Measurements from ENCODE around the gene TMCC1.
"Not testable (repeated sequence)": the region's sequence is repeated elsewhere in the genome, so short reads cannot be mapped to it uniquely, and the experiment has no call there.

Gene TMCC1

DNA sequence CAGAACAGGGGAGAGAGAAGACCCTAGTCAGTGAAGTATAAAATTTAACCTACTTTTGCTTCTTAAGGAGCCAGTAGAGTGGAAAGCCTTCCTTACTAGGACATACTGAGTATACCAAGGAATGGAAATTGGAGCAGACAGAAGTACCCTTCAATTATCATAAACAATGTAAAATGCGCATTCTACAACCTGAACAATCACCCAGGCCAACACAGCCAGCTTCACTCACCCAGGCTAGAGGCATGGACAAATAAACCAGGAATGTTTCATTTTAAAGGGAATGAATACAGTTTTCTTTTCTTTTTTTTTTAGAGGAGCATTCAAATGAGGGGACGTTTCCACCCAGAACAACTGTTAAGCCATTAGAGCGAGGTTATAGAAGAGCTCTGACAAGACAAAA lies 245.1 kb downstream of the TMCC1 start:
- H2AFZ ChIP-seq (ENCODE audit: low read depth) = no peak overlapping the region
- H3K36me3 ChIP-seq (ENCODE audit: insufficient read depth) = no peaks in the 10 kb centered on the region
- H3K4me3 ChIP-seq (IDR thresholded peaks at IDR 0.05; ENCODE audit: insufficient read depth, low read depth, low read length) = no peak overlapping the region
- H3K27ac ChIP-seq = no peak overlapping the region
- no peak for TF ChIP-seq CTCF (conservative IDR thresholded peaks at IDR 0.05; ENCODE audit: low read depth, low read length)
- H4K20me1 ChIP-seq (ENCODE audit: insufficient read depth) = no peaks in the 10 kb centered on the region
- no peaks in the 10 kb centered on the region for H3K27me3 ChIP-seq (ENCODE audit: insufficient read depth, low read depth)
- no peaks in the 10 kb centered on the region for H3K79me2 ChIP-seq (ENCODE audit: insufficient read depth, low read depth)
- no peak overlapping the region for H3K4me2 ChIP-seq
- H3K9ac ChIP-seq = no peak overlapping the region
- H3K4me1 ChIP-seq (ENCODE audit: low read depth, poor library complexity, severe bottlenecking) = no peaks in the 10 kb centered on the region

DNA sequence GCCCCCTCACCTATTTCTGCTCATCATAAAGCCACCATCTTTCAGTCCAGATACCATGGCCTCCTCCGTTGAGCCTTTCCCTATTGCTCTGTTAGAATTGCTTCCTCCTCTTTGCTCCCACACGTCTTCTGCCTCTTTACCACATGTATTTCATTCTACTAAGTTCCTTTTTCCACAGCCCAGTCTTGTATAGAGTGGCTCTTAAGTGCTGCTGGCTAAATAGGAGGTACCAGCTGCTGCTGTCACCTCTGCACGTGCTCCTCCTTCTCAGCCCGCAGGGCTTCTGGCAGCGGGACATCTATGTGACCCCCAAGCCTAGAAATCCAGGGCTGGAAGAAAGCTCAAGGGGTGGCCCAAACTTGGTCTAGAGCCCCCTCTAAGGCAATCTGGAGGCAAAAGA lies 248.2 kb downstream of the TMCC1 start:
- Histone ChIP-seq H2AFZ (ENCODE audit: low read depth) (no peak overlapping the region), H3K27me3 (ENCODE audit: insufficient read depth, low read depth) (no peaks in the 10 kb centered on the region), H3K27ac (no peak overlapping the region), H3K4me1 (ENCODE audit: low read depth, poor library complexity, severe bottlenecking) (no peaks in the 10 kb centered on the region), H3K79me2 (ENCODE audit: insufficient read depth, low read depth) (no peaks in the 10 kb centered on the region), H4K20me1 (ENCODE audit: insufficient read depth) (no peaks in the 10 kb centered on the region), H3K36me3 (ENCODE audit: insufficient read depth) (no peaks in the 10 kb centered on the region), H3K9ac (no peak overlapping the region), H3K4me3 (IDR thresholded peaks at IDR 0.05; ENCODE audit: insufficient read depth, low read depth, low read length) (no peak overlapping the region), H3K4me2 (no peak overlapping the region)
- no peak for TF ChIP-seq CTCF (conservative IDR thresholded peaks at IDR 0.05; ENCODE audit: low read depth, low read length)

DNA sequence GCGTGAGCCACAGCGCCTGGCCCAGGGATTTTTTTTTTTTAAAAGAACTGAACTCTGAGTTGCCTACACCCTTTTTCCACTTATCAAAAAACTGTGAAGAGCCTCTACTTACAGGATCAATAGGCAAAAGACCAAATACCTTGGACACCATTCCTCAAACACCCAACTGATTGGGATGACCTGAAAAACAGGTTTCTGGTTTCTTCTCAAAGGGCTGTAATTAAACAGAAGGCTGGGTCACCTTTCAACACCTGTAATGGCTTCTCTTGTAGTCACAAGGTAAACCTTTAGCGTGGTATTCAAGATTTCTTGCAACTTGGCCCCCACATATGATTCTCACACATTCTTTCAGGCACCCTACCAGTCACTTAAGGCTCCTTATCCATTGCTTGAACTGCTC lies 248.7 kb downstream of the TMCC1 start:
- Histone ChIP-seq H3K27ac (no peak overlapping the region), H3K4me3 (IDR thresholded peaks at IDR 0.05; ENCODE audit: insufficient read depth, low read depth, low read length) (no peak overlapping the region)
- no peak for TF ChIP-seq CTCF (conservative IDR thresholded peaks at IDR 0.05; ENCODE audit: low read depth, low read length)

GRCh38 chr3:129641567-129642260 lies 251.8 kb downstream of the TMCC1 start:
- not testable (repeated sequence) for H4K20me1 ChIP-seq (ENCODE audit: insufficient read depth); H3K4me2 ChIP-seq; H3K4me1 ChIP-seq (ENCODE audit: low read depth, poor library complexity, severe bottlenecking); H2AFZ ChIP-seq (ENCODE audit: low read depth); H3K4me3 ChIP-seq (IDR thresholded peaks at IDR 0.05; ENCODE audit: insufficient read depth, low read depth, low read length); H3K36me3 ChIP-seq (ENCODE audit: insufficient read depth); H3K9ac ChIP-seq; H3K79me2 ChIP-seq (ENCODE audit: insufficient read depth, low read depth); H3K27ac ChIP-seq; H3K27me3 ChIP-seq (ENCODE audit: insufficient read depth, low read depth)

More for the DNA sequence above, 248.7 kb downstream of the TMCC1 start:
- H3K4me1 ChIP-seq (ENCODE audit: low read depth, poor library complexity, severe bottlenecking) = no peaks in the 10 kb centered on the region
- no peak overlapping the region for H3K9ac ChIP-seq
- H4K20me1 ChIP-seq (ENCODE audit: insufficient read depth) = no peaks in the 10 kb centered on the region
- no peaks in the 10 kb centered on the region for H3K79me2 ChIP-seq (ENCODE audit: insufficient read depth, low read depth)
- H3K36me3 ChIP-seq (ENCODE audit: insufficient read depth) = no peaks in the 10 kb centered on the region
- no peak overlapping the region for H2AFZ ChIP-seq (ENCODE audit: low read depth)
- H3K27me3 ChIP-seq (ENCODE audit: insufficient read depth, low read depth) = no peaks in the 10 kb centered on the region
- H3K4me2 ChIP-seq = no peak overlapping the region

- not testable (repeated sequence) for H3K4me2 ChIP-seq; H3K27me3 ChIP-seq (ENCODE audit: insufficient read depth, low read depth); H2AFZ ChIP-seq (ENCODE audit: low read depth); H3K9ac ChIP-seq; H3K79me2 ChIP-seq (ENCODE audit: insufficient read depth, low read depth); H4K20me1 ChIP-seq (ENCODE audit: insufficient read depth); H3K27ac ChIP-seq; H3K4me1 ChIP-seq (ENCODE audit: low read depth, poor library complexity, severe bottlenecking); H3K4me3 ChIP-seq (IDR thresholded peaks at IDR 0.05; ENCODE audit: insufficient read depth, low read depth, low read length); H3K36me3 ChIP-seq (ENCODE audit: insufficient read depth)
Observed at GRCh38 chr3:129640985-129641384, 252.5 kb downstream of the TMCC1 start.

All from KMS-11 (cell line).